PFSK-1 (cell line): Measurements from ENCODE around the gene FAM171A1.

ENCODE experiments used
- FOXP2 ChIP-seq: optimal IDR thresholded peaks from 2 replicates; pipeline ENCODE3; 2011; ENCODE audit warnings: borderline replicate concordance, control low read depth, inconsistent platforms; ENCODE audit not compliant: insufficient read depth; ENCODE audit errors: extremely low read length, extremely low read depth
- POLR2AphosphoS5 ChIP-seq: IDR thresholded peaks from 2 replicates; pipeline ENCODE4 v1.6.1; 2012; ENCODE audit warnings: low read depth, mild to moderate bottlenecking, control low read depth, low read length, moderate library complexity
- SIN3A ChIP-seq: IDR thresholded peaks from 2 replicates; pipeline ENCODE4 v1.6.1; 2012; ENCODE audit warnings: mild to moderate bottlenecking, low read length, moderate library complexity, borderline replicate concordance; ENCODE audit not compliant: insufficient read depth
- TAF1 ChIP-seq: IDR thresholded peaks from 2 replicates; pipeline ENCODE4 v1.6.1; 2012; ENCODE audit warnings: low read length, control low read depth, borderline replicate concordance; ENCODE audit not compliant: insufficient read depth
- TF ChIP-seq, protein P1 (sequence below), 2 experiments: IDR thresholded peaks; 2 replicates each; pipeline versions ENCODE4 v1.6.1 to v1.8.0; 2011 to 2012; ENCODE audit warnings: low read depth in 2 of 2, low read length in 2 of 2, control low read depth in 1 of 2, inconsistent platforms in 1 of 2, mild to moderate bottlenecking in 1 of 2, moderate library complexity in 1 of 2; ENCODE audit not compliant: insufficient read depth in 1 of 2

DNA sequence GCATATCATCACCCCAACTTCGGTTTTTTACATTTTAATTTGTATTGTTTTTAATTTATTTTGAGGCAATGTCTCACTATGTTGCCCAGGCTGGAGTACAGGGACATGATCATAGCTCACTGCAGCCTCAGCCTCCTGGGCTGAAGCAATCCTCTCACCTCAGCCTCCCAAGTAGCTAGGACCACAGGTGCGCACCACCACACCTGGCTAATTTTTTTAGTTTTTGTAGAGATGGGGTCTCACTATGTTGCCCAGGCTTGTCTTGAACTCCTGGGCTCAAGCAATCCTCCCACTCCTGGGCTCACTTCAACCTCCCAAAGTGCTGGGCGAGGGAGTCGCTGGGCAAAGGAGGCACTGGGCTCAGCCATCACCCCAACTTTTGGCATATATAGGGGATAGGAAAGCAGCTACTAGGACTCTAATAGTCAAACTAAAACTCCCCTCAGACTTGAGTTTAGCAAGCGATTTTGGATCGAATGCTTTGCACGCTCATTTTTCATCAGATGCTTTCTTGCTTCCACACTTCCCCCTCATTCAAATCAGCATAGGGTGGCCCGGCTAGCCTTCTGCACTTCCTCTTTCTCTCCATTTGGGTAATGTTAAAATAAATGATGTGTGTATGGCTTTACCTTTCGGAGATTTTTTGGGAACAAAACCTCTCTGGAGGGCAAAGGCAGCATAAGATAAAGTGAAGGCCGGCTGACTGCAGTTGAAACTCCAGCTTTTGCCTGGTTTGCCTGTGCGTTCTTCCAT is 181.8 kb downstream of the FAM171A1 start:
- TF ChIP-seq POLR2AphosphoS5 (no peak), TAF1 (no peak), SIN3A (no peak), FOXP2 (no peak)
- TF ChIP-seq, protein P1, sequence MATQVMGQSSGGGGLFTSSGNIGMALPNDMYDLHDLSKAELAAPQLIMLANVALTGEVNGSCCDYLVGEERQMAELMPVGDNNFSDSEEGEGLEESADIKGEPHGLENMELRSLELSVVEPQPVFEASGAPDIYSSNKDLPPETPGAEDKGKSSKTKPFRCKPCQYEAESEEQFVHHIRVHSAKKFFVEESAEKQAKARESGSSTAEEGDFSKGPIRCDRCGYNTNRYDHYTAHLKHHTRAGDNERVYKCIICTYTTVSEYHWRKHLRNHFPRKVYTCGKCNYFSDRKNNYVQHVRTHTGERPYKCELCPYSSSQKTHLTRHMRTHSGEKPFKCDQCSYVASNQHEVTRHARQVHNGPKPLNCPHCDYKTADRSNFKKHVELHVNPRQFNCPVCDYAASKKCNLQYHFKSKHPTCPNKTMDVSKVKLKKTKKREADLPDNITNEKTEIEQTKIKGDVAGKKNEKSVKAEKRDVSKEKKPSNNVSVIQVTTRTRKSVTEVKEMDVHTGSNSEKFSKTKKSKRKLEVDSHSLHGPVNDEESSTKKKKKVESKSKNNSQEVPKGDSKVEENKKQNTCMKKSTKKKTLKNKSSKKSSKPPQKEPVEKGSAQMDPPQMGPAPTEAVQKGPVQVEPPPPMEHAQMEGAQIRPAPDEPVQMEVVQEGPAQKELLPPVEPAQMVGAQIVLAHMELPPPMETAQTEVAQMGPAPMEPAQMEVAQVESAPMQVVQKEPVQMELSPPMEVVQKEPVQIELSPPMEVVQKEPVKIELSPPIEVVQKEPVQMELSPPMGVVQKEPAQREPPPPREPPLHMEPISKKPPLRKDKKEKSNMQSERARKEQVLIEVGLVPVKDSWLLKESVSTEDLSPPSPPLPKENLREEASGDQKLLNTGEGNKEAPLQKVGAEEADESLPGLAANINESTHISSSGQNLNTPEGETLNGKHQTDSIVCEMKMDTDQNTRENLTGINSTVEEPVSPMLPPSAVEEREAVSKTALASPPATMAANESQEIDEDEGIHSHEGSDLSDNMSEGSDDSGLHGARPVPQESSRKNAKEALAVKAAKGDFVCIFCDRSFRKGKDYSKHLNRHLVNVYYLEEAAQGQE (IDR thresholded peaks at IDR 0.05; ENCODE audit: insufficient read depth in 1 of 2, low read depth in 2 of 2, low read length in 2 of 2): no peak
